Spleen (tissue), 11 donors: ENCODE results near the gene TMEM132C. TPM values are rescaled to one million over a fixed set of nuclear protein-coding genes. Genes with fewer than 3 reads are reported as not detected.

Experiments used
- DNase-seq: peaks from one replicate; pipeline ENCODE4 v3.0.0-alpha.2; 2020
- H3K27ac ChIP-seq, 8 donors: fragments of 200-600 bp; sonication (generic) in 7 of 8; 1 replicate in 4 of 8; 2 replicates in 4 of 8; pipeline versions ENCODE4 v1.5.0 to v1.8.0; 2016 to 2021; ENCODE audit warnings: inconsistent platforms in 4 of 8, mild to moderate bottlenecking in 4 of 8, moderate library complexity in 1 of 8
- H3K27me3 ChIP-seq, 7 donors: fragments of 200-600 bp; sonication (generic) in 6 of 7; replicated peaks in 1 of 7; 1 replicate in 4 of 7; 2 replicates in 3 of 7; pipeline versions ENCODE4 v1.5.0 to v1.8.0; 2016 to 2021; ENCODE audit warnings: inconsistent platforms in 3 of 7, mild to moderate bottlenecking in 1 of 7
- H3K36me3 ChIP-seq, 6 donors: fragments of 200-600 bp; sonication (generic) in 5 of 6; 1 replicate in 4 of 6; 2 replicates in 2 of 6; pipeline versions ENCODE4 v1.5.0 to v1.8.0; 2016 to 2021; ENCODE audit warnings: inconsistent platforms in 2 of 6
- H3K4me1 ChIP-seq, 6 donors: fragments of 200-600 bp; sonication (generic) in 5 of 6; 1 replicate in 3 of 6; 2 replicates in 3 of 6; pipeline versions ENCODE4 v1.5.0 to v1.8.0; 2016 to 2021; ENCODE audit warnings: inconsistent platforms in 3 of 6
- H3K4me3 ChIP-seq, 8 donors: fragments of 200-600 bp; sonication (generic) in 7 of 8; 1 replicate in 4 of 8; 2 replicates in 4 of 8; pipeline versions ENCODE4 v1.5.0 to v1.8.0; 2016 to 2021; ENCODE audit warnings: inconsistent platforms in 4 of 8, mild to moderate bottlenecking in 4 of 8, moderate library complexity in 2 of 8
- H3K9me3 ChIP-seq, 8 donors: fragments of 200-600 bp; sonication (generic) in 7 of 8; 1 replicate in 4 of 8; 2 replicates in 4 of 8; pipeline versions ENCODE4 v1.5.0 to v1.8.0; 2016 to 2021; ENCODE audit warnings: inconsistent platforms in 4 of 8
- POLR2A ChIP-seq, 3 donors: fragments of 450-650 bp; IDR thresholded peaks; one replicate each; pipeline ENCODE4 v1.5.1; 2017; ENCODE audit warnings: antibody characterized with exemption in 3 of 3, mild to moderate bottlenecking in 1 of 3
- POLR2AphosphoS5 ChIP-seq, 3 donors: sonication (generic); formaldehyde crosslinking; IDR thresholded peaks; one replicate each; pipeline ENCODE4 v1.5.1; 2017; ENCODE audit warnings: antibody characterized with exemption in 3 of 3
- WGBS, 5 donors: extraction: QIAGEN DNeasy Blood & Tissue Kit in 3 of 5; methylation state at CpG; one replicate each; pipeline versions ENCODE4 v1.1.5 to v1.1.7; 2013 to 2018; 5-methylcytosine and 5-hydroxymethylcytosine counted together
- intact Hi-C: fragments of 100-400 bp; cut with DNase I; formaldehyde crosslinking; loops from one replicate; pipeline ENCODE4 v1.15.0; 2023; ENCODE audit warnings: low total_unique reads
- polyA plus RNA-seq, 3 donors: library from polyadenylated mRNA; stranded (reverse); fragments of 200-250 nt; gene quantifications; one replicate each; pipeline ENCODE4 v1.2.1, GENCODE V29; 2013
- total RNA-seq, 7 donors: library from RNA; depleted of rRNA in 3 of 7; stranded (reverse); fragments of >200 nt in 3 of 7; fragmentation: NEBNext Ultra II Directional in 4 of 7; extraction: Animal tissue kit (Norgen Biotek cat#: 25700) in 4 of 7; gene quantifications; one replicate each; pipeline versions ENCODE4 v1.1.0 to v1.2.1, GENCODE V29; 2016 to 2021
- TF ChIP-seq, protein P1 (sequence below), 11 experiments: fragments of 200-600 bp in 7 of 11; fragments of 450-650 bp in 4 of 11; sonication (generic) in 4 of 11; IDR thresholded peaks in 8 of 11; conservative IDR thresholded peaks in 3 of 11; 1 replicate in 7 of 11; 2 replicates in 4 of 11; pipeline versions ENCODE4 v1.4.0 to v1.8.0; 2016 to 2021; ENCODE audit warnings: antibody characterized with exemption in 11 of 11, inconsistent platforms in 4 of 11, mild to moderate bottlenecking in 1 of 11
- donor health status: healthy with polysubstance abuse.
- donor health status: DM: no; HTN: no; CAD: no; lungs with moderate emphysema.
- donor health status: DM: no; HTN: no; CAD: no.
- donor health status: Bipolar disorder and iron deficiency.
- donor health status: healthy.
- donor health status: DM: no; HTN: no; CAD: no.
- donor health status: DM: yes; HTN: yes; CAD: no.

Gene TMEM132C
- total and polyA plus RNA-seq, 10 donors: 0.08 to 0.83 (median 0.25) TPM; not detected in 4

DNA sequence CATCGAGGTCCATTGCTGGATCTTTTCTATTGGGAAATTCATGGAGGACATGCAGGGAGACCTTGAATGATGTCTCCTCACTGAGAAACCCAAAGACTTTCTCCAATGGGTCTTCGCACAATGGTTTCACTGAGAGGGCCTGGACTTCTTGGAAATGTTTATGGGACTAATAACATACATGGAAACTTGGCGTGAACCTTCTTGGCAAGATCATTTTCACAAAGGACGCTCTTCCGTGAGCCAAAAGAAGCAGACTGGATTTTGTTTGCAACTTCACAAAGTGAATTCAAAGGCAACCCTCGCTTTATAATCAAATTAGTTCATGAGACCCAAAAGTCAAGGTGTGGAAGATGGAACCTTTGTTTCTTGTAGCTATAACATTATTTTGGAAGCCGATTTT lies 154.4 kb downstream of the TMEM132C start:
- H3K9me3 ChIP-seq: peaks cover 0 to 8% (median 0%) of the 10 kb centered on the region in 8 donors
- no peaks in the 10 kb centered on the region for H3K27me3 ChIP-seq
- H3K4me1 ChIP-seq: no peaks in the 10 kb centered on the region
- WGBS, 5 donors: 73 to 81% (median 77%) methylated on average over 7 of the region's 7 CpGs
- H3K27ac ChIP-seq: no peak overlapping the region
- TF ChIP-seq POLR2A (IDR thresholded peaks at IDR 0.05) (no peak), POLR2AphosphoS5 (IDR thresholded peaks at IDR 0.05) (no peak)
- TF ChIP-seq, protein P1, sequence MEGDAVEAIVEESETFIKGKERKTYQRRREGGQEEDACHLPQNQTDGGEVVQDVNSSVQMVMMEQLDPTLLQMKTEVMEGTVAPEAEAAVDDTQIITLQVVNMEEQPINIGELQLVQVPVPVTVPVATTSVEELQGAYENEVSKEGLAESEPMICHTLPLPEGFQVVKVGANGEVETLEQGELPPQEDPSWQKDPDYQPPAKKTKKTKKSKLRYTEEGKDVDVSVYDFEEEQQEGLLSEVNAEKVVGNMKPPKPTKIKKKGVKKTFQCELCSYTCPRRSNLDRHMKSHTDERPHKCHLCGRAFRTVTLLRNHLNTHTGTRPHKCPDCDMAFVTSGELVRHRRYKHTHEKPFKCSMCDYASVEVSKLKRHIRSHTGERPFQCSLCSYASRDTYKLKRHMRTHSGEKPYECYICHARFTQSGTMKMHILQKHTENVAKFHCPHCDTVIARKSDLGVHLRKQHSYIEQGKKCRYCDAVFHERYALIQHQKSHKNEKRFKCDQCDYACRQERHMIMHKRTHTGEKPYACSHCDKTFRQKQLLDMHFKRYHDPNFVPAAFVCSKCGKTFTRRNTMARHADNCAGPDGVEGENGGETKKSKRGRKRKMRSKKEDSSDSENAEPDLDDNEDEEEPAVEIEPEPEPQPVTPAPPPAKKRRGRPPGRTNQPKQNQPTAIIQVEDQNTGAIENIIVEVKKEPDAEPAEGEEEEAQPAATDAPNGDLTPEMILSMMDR (IDR thresholded peaks at IDR 0.05 in 8 of 11, conservative IDR thresholded peaks at IDR 0.05 in 3 of 11): no peak
- H3K4me3 ChIP-seq: no peak overlapping the region
- H3K36me3 ChIP-seq: no peaks in the 10 kb centered on the region
- intact Hi-C loops: no loop called here
- DNase-seq: no peak

DNA sequence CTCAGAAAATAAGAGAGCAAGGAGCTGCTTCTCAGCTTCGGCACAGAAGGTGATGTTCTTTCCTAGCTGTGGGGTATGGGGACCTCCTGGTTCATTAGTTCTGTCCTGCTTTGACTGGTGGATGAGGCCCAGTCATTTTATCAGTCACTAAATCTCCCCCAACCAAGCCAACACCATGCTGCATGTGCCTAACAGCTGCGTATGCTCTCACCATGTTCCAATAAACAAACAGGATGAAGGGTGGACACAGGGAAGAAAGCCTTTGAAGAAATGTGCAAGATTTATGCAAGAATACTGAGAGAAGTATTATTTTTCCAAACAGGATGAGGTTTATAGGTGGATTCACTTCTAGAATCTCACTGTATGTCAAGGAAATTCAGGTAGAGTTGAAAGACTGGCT lies 156.2 kb downstream of the TMEM132C start:
- 66 to 91% (median 84%) methylated on average over 2 of the region's 2 CpGs for WGBS, 5 donors
- H3K9me3 ChIP-seq: peaks cover 0 to 8% (median 0%) of the 10 kb centered on the region in 8 donors
- no peak for TF ChIP-seq POLR2A (IDR thresholded peaks at IDR 0.05)
- TF ChIP-seq POLR2AphosphoS5 (IDR thresholded peaks at IDR 0.05): no peak
- TF ChIP-seq, protein P1 (IDR thresholded peaks at IDR 0.05 in 8 of 11, conservative IDR thresholded peaks at IDR 0.05 in 3 of 11): no peak

DNA sequence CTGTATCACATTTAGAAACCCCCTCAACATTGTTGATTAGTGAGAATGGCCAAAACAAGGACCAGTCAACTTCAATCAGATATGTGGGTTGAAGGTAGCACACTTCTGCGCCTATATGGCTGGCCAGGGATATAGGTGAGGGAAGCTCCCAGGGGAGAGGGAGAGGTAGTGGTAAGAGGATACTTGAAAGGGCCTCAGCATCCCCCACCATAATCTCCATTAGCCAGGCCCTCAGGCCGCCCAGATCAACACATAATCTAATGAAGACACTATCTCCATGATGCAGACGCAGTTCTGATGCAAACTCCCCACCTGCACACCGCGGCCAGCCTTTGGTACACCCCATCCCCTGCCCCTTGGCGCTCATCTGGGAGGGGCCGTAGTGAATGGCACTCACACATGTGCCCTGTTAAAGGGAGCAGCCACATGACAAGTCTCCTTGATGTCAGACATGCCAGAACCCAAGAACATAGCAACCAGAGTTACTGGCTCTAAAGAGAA lies 158.0 kb downstream of the TMEM132C start:
- DNase-seq: no peak
- 73 to 80% (median 78%) methylated on average over 7 of the region's 7 CpGs for WGBS, 5 donors
- TF ChIP-seq POLR2A (IDR thresholded peaks at IDR 0.05): no peak
- TF ChIP-seq, protein P1 (IDR thresholded peaks at IDR 0.05 in 8 of 11, conservative IDR thresholded peaks at IDR 0.05 in 3 of 11): no peak
- no peak for TF ChIP-seq POLR2AphosphoS5 (IDR thresholded peaks at IDR 0.05)

More for the DNA sequence above, 156.2 kb downstream of the TMEM132C start:
- no peaks in the 10 kb centered on the region for H3K27me3 ChIP-seq
- DNase-seq: no peak
- no peak overlapping the region for H3K27ac ChIP-seq
- H3K4me1 ChIP-seq: no peaks in the 10 kb centered on the region
- H3K4me3 ChIP-seq: no peak overlapping the region
- intact Hi-C loops: no loop called here
- no peaks in the 10 kb centered on the region for H3K36me3 ChIP-seq

DNA sequence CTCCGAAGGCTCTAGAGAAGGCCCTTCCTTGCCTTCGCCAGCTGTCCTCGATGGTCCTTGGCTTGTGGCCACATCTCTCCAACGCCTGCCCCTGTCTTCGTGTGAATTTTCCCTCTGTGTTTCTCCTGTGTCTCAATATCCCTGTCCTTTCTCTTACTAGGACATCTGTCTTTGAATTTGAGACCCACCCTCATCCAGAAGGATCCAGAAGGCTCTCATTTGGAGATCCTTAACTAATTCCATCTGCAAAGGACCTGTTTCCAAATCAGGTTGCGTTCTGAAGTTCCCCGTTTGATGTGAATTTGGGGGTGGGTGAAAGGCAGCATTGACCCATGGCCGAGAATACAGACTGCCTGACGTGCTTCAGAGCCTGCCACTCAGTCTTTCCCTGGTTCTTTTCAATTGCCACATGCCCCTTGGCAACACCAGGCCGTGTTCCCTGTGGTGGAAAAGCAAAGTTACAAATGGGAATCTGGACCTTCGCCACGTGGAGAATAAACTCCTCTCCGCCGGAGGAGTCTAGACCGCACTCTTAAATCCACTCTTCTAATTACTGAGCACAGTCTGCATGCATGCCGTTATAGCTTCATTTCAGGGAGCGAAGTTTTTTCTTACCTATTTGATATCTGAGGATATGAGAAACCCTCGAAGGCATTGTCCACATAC lies 158.8 kb downstream of the TMEM132C start:
- H3K36me3 ChIP-seq: no peaks in the 10 kb centered on the region
- no peaks in the 10 kb centered on the region for H3K27me3 ChIP-seq
- intact Hi-C loops: no loop called here
- no peak overlapping the region for H3K4me3 ChIP-seq
- H3K9me3 ChIP-seq: peaks cover 0 to 8% (median 0%) of the 10 kb centered on the region in 8 donors
- H3K27ac ChIP-seq: no peak overlapping the region
- no peaks in the 10 kb centered on the region for H3K4me1 ChIP-seq
- DNase-seq: no peak
- no peak for TF ChIP-seq POLR2AphosphoS5 (IDR thresholded peaks at IDR 0.05)
- TF ChIP-seq POLR2A (IDR thresholded peaks at IDR 0.05): no peak
- TF ChIP-seq, protein P1 (IDR thresholded peaks at IDR 0.05 in 8 of 11, conservative IDR thresholded peaks at IDR 0.05 in 3 of 11): no peak
- 79 to 86% (median 83%) methylated on average over 18 of the region's 18 CpGs for WGBS, 5 donors

More for the DNA sequence above, 158.0 kb downstream of the TMEM132C start:
- Histone ChIP-seq H3K27me3 (no peaks in the 10 kb centered on the region), H3K4me3 (no peak overlapping the region), H3K4me1 (no peaks in the 10 kb centered on the region), H3K27ac (no peak overlapping the region), H3K36me3 (no peaks in the 10 kb centered on the region), H3K9me3 (peaks cover 0 to 8% (median 0%) of the 10 kb centered on the region in 8 donors)
- intact Hi-C loops: no loop called here
